HepG2 (cell line): Measurements from ENCODE around the gene LYPD4. TPM values are rescaled to one million over a fixed set of nuclear protein-coding genes. Genes with fewer than 3 reads are reported as not detected.

Experiments used
- CBX2 ChIP-seq, 2 experiments: fragments of 200-600 bp in 1 of 2; sonication (generic); formaldehyde crosslinking in 1 of 2; IDR thresholded peaks; 2 replicates each; pipeline versions ENCODE4 v1.7.0 to v1.8.1; 2018 to 2022; ENCODE audit warnings: low read depth in 2 of 2, low read length in 1 of 2, mild to moderate bottlenecking in 1 of 2, missing genetic modification reagents in 1 of 2
- HNF4G ChIP-seq, 2 experiments: sonication (generic) in 1 of 2; formaldehyde crosslinking in 1 of 2; IDR thresholded peaks; 2 replicates each; pipeline versions ENCODE4 v1.4.0 to v1.6.1; 2011 to 2020; ENCODE audit warnings: borderline replicate concordance in 2 of 2, low read depth in 2 of 2, mild to moderate bottlenecking in 2 of 2, low read length in 1 of 2, missing genetic modification reagents in 1 of 2, moderate library complexity in 1 of 2
- JARID2 ChIP-seq: sonication (generic); formaldehyde crosslinking; IDR thresholded peaks from 2 replicates; pipeline ENCODE4 v1.8.1; 2023; ENCODE audit warnings: missing genetic modification reagents, inconsistent platforms; ENCODE audit not compliant: insufficient replicate concordance
- MYPOP ChIP-seq: sonication (generic); formaldehyde crosslinking; IDR thresholded peaks from 2 replicates; pipeline ENCODE4 v1.8.1; 2023; ENCODE audit warnings: mild to moderate bottlenecking, moderate library complexity, missing genetic modification reagents
- NFATC3 ChIP-seq: sonication (generic); formaldehyde crosslinking; IDR thresholded peaks from 2 replicates; pipeline ENCODE4 v1.5.1; 2020; ENCODE audit warnings: mild to moderate bottlenecking, missing genetic modification reagents
- NFE2L2 ChIP-seq: fragments of 150-350 bp; IDR thresholded peaks from 2 replicates; pipeline ENCODE4 v1.6.1; 2014; ENCODE audit warnings: low read length
- NR2F1 ChIP-seq, 2 experiments: fragments of 450-650 bp in 1 of 2; formaldehyde crosslinking in 1 of 2; IDR thresholded peaks; 2 replicates each; pipeline versions ENCODE4 v1.5.0 to v1.6.1; 2016 to 2020; ENCODE audit warnings: mild to moderate bottlenecking in 1 of 2, missing compliant biosample characterization in 1 of 2, missing genetic modification reagents in 1 of 2, moderate library complexity in 1 of 2
- NR2F2 ChIP-seq: IDR thresholded peaks from 2 replicates; pipeline ENCODE4 v1.6.1; 2012; ENCODE audit warnings: low read depth, inconsistent platforms, borderline replicate concordance
- SMARCE1 ChIP-seq: fragments of 450-650 bp; IDR thresholded peaks from 2 replicates; pipeline ENCODE4 v1.6.1; 2017; ENCODE audit warnings: borderline replicate concordance
- TSC22D2 ChIP-seq: sonication (generic); formaldehyde crosslinking; IDR thresholded peaks from 2 replicates; pipeline ENCODE4 v1.5.1; 2020; ENCODE audit warnings: missing genetic modification reagents, mild to moderate bottlenecking, borderline replicate concordance
- ZBTB7A ChIP-seq: sonication (generic); formaldehyde crosslinking; IDR thresholded peaks from 2 replicates; pipeline ENCODE4 v1.8.0; 2022; ENCODE audit warnings: mild to moderate bottlenecking, missing genetic modification reagents
- ZC3H13 ChIP-seq: sonication (generic); formaldehyde crosslinking; IDR thresholded peaks from 2 replicates; pipeline ENCODE4 v1.8.1; 2023; ENCODE audit warnings: mild to moderate bottlenecking, missing genetic modification reagents, moderate library complexity
- ZFP37 ChIP-seq: sonication (generic); formaldehyde crosslinking; IDR thresholded peaks from 2 replicates; pipeline ENCODE4 v1.4.0; 2020; ENCODE audit warnings: missing genetic modification reagents, borderline replicate concordance
- ZNF143 ChIP-seq: sonication (generic); formaldehyde crosslinking; IDR thresholded peaks from 2 replicates; pipeline ENCODE4 v1.4.0; 2020; ENCODE audit warnings: missing genetic modification reagents
- ZNF18 ChIP-seq: sonication (generic); formaldehyde crosslinking; IDR thresholded peaks from 2 replicates; pipeline ENCODE4 v1.8.0; 2022; ENCODE audit warnings: mild to moderate bottlenecking, missing genetic modification reagents; ENCODE audit not compliant: insufficient replicate concordance
- ZNF331 ChIP-seq: sonication (generic); formaldehyde crosslinking; IDR thresholded peaks from 2 replicates; pipeline ENCODE4 v1.4.0; 2020; ENCODE audit warnings: missing genetic modification reagents
- ZNF766 ChIP-seq: sonication (generic); formaldehyde crosslinking; IDR thresholded peaks from 2 replicates; pipeline ENCODE4 v1.5.0; 2020; ENCODE audit warnings: missing genetic modification reagents, borderline replicate concordance
- ZNF782 ChIP-seq: sonication (generic); formaldehyde crosslinking; IDR thresholded peaks from 2 replicates; pipeline ENCODE4 v1.4.0; 2020; ENCODE audit warnings: missing genetic modification reagents, mild to moderate bottlenecking, borderline replicate concordance
- polyA plus RNA-seq, 8 experiments: library from polyadenylated mRNA; depleted of rRNA in 3 of 8; stranded (reverse) in 7 of 8; unstranded in 1 of 8; fragments of >200 nt; fragmentation: Illumina TruSeq in 4 of 8; extraction: Trizol in 4 of 8; gene quantifications; 2 replicates each; pipeline versions ENCODE4 v1.2.1 to v1.2.3, GENCODE V29; 2011 to 2016; ENCODE audit warnings: low read depth in 4 of 8, missing spikeins in 1 of 8, mixed read lengths in 1 of 8; ENCODE audit not compliant: insufficient read depth in 1 of 8
- total RNA-seq, 5 experiments: library from RNA; depleted of rRNA; stranded (reverse); fragments of >200 nt; fragmentation: Illumina TruSeq; extraction: Trizol; gene quantifications; 2 replicates each; pipeline ENCODE4 v1.2.3, GENCODE V29; 2016; ENCODE audit warnings: low read depth in 1 of 5
- TF ChIP-seq, protein P1 (sequence below): sonication (generic); formaldehyde crosslinking; IDR thresholded peaks from 2 replicates; pipeline ENCODE4 v1.4.0; 2020; ENCODE audit warnings: missing genetic modification reagents, borderline replicate concordance
- TF ChIP-seq, protein P2 (sequence below): sonication (generic); formaldehyde crosslinking; IDR thresholded peaks from 2 replicates; pipeline ENCODE4 v1.9.0; 2021; ENCODE audit warnings: missing genetic modification reagents, borderline replicate concordance

The LYPD4 gene
- total and polyA plus RNA-seq, 2 of the 13 experiments (the other 11 are each of a cell fraction or from before 2014, with no cell fraction given): not detected

DNA sequence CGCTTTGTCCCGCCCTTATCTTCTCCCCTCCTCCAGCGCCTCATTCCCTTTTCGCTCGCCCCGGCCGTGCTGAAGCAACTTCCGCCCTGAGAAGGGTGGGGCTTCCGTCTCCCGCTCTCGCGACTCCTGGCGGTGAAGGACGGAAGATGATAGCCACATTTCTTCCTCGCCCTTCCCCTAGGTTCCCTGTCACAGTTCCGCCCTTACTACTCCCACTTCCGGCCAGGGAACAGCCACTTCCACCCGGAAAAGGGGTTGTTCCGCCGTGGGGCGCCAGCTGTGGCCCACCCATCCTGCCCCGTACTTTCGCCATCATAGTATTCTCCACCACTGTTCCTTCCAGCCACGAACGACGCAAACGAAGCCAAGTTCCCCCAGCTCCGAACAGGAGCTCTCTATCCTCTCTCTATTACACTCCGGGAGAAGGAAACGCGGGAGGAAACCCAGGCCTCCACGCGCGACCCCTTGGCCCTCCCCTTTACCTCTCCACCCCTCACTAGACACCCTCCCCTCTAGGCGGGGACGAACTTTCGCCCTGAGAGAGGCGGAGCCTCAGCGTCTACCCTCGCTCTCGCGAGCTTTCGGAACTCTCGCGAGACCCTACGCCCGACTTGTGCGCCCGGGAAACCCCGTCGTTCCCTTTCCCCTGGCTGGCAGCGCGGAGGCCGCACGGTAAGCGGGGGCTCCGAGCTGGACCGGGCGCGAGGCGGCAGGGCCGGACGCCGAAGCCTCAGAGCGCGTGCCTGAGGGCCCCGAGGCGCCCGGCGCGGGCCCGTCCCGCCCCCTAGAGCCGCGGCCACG lies 15.3 kb upstream of the LYPD4 start, which contains the start of gene RPS19 (continued):
- TF ChIP-seq ZBTB7A (CRISPR knock-in tag) (peak; percentile 75), ZFP37 (CRISPR knock-in tag) (peak; percentile 62; the same call in 1 of the 2 replicates), ZNF331 (CRISPR knock-in tag) (peak; percentile 72; the same call in 1 of the 2 replicates), ZC3H13 (no peak), TSC22D2 (CRISPR knock-in tag) (no peak), MYPOP (CRISPR knock-in tag) (peak; percentile 33; the same call in 1 of the 2 replicates), ZNF143 (CRISPR knock-in tag) (peak; percentile 60; the same call in 1 of the 2 replicates), JARID2 (CRISPR knock-in tag) (no peak), ZNF782 (CRISPR knock-in tag) (no peak), ZNF766 (CRISPR knock-in tag) (no peak; the same call in 1 of the 2 replicates), NFATC3 (CRISPR knock-in tag) (no peak), SMARCE1 (no peak), ZNF18 (CRISPR knock-in tag) (peak; percentile 68), NFE2L2 (no peak), CBX2 (IDR thresholded peaks at IDR 0.05; ENCODE audit: low read depth, low read length) (no peak), CBX2 (CRISPR knock-in tag; IDR thresholded peaks at IDR 0.05; ENCODE audit: low read depth) (no peak), NR2F1 (CRISPR knock-in tag; IDR thresholded peaks at IDR 0.05) (peak in 1 of 2 experiments; percentile 22; a peak in 1 of 4 replicates), HNF4G (IDR thresholded peaks at IDR 0.05; ENCODE audit: borderline replicate concordance, low read depth, low read length) (peak; percentile 14; the same call in 1 of the 2 replicates), HNF4G (CRISPR knock-in tag; IDR thresholded peaks at IDR 0.05; ENCODE audit: borderline replicate concordance, low read depth) (no peak), NR2F2 (no peak)
- TF ChIP-seq, protein P1, sequence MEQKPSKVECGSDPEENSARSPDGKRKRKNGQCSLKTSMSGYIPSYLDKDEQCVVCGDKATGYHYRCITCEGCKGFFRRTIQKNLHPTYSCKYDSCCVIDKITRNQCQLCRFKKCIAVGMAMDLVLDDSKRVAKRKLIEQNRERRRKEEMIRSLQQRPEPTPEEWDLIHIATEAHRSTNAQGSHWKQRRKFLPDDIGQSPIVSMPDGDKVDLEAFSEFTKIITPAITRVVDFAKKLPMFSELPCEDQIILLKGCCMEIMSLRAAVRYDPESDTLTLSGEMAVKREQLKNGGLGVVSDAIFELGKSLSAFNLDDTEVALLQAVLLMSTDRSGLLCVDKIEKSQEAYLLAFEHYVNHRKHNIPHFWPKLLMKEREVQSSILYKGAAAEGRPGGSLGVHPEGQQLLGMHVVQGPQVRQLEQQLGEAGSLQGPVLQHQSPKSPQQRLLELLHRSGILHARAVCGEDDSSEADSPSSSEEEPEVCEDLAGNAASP (CRISPR knock-in tag): peak; percentile 70
- TF ChIP-seq, protein P2, sequence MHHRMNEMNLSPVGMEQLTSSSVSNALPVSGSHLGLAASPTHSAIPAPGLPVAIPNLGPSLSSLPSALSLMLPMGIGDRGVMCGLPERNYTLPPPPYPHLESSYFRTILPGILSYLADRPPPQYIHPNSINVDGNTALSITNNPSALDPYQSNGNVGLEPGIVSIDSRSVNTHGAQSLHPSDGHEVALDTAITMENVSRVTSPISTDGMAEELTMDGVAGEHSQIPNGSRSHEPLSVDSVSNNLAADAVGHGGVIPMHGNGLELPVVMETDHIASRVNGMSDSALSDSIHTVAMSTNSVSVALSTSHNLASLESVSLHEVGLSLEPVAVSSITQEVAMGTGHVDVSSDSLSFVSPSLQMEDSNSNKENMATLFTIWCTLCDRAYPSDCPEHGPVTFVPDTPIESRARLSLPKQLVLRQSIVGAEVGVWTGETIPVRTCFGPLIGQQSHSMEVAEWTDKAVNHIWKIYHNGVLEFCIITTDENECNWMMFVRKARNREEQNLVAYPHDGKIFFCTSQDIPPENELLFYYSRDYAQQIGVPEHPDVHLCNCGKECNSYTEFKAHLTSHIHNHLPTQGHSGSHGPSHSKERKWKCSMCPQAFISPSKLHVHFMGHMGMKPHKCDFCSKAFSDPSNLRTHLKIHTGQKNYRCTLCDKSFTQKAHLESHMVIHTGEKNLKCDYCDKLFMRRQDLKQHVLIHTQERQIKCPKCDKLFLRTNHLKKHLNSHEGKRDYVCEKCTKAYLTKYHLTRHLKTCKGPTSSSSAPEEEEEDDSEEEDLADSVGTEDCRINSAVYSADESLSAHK: no peak
